GM19240 (cell line): ENCODE results near the gene MOGAT2.
"Not testable (repeated sequence)": the region's sequence is repeated elsewhere in the genome, so short reads cannot be mapped to it uniquely, and the experiment has no call there.

Experiments
- DNase-seq: peaks from one replicate; pipeline ENCODE4 v3.0.0; 2011; ENCODE audit warnings: low spot score; ENCODE audit not compliant: insufficient read length

MOGAT2 gene

GRCh38 chr11:75717608-75718418 is at the start of gene MOGAT2:
Gene MOGAT2, plus strand, starts transcription at chr11:75717838. Its CDS starts 51 bp downstream, at chr11:75717889.
- no peak for DNase-seq

GRCh38 chr11:75668451-75669297 is 49.0 kb upstream of the MOGAT2 start, which contains the start of gene MAP6:
Gene MAP6, minus strand, starts transcription at chr11:75669038. Its CDS starts 669 bp downstream, at chr11:75668369.
- no peak for DNase-seq

GRCh38 chr11:75673977-75674582 is 43.6 kb upstream of the MOGAT2 start:
- DNase-seq = no peak

GRCh38 chr11:75677275-75677674 is 40.4 kb upstream of the MOGAT2 start:
- DNase-seq = no peak

GRCh38 chr11:75677909-75678308 is 39.7 kb upstream of the MOGAT2 start:
- no peak for DNase-seq

- no peak for DNase-seq
Observed at GRCh38 chr11:75678620-75679259, 38.9 kb upstream of the MOGAT2 start.

- DNase-seq = no peak
Observed at GRCh38 chr11:75679566-75679965, 38.1 kb upstream of the MOGAT2 start.

GRCh38 chr11:75683856-75684255 is 33.8 kb upstream of the MOGAT2 start:
- DNase-seq = not testable (repeated sequence)

GRCh38 chr11:75689863-75690609 is 27.6 kb upstream of the MOGAT2 start:
- DNase-seq = no peak

- no peak for DNase-seq
Observed at GRCh38 chr11:75691804-75692203, 25.8 kb upstream of the MOGAT2 start.

GRCh38 chr11:75697906-75698581 is 19.6 kb upstream of the MOGAT2 start:
- no peak for DNase-seq

GRCh38 chr11:75700940-75701339 is 16.7 kb upstream of the MOGAT2 start:
- DNase-seq = no peak

- DNase-seq = no peak
Observed at GRCh38 chr11:75703695-75704237, 13.9 kb upstream of the MOGAT2 start.

- DNase-seq = no peak
Observed at GRCh38 chr11:75705541-75705940, 12.1 kb upstream of the MOGAT2 start.

GRCh38 chr11:75706260-75706729 is 11.3 kb upstream of the MOGAT2 start:
- peak; percentile 65 for DNase-seq

GRCh38 chr11:75714211-75714610 is 3.4 kb upstream of the MOGAT2 start:
- DNase-seq = no peak

- no peak for DNase-seq
Observed at GRCh38 chr11:75715688-75716087, 1.9 kb upstream of the MOGAT2 start.

- DNase-seq = no peak
Observed at GRCh38 chr11:75716659-75717058, 979 bp upstream of the MOGAT2 start.
